Fibroblast of the conjunctiva (primary cell): ENCODE measurements around the gene SPEN.

Experiments
- DNase-seq: peaks from one replicate; pipeline ENCODE4 v3.0.0-alpha.2; 2010; ENCODE audit warnings: low read depth

SPEN gene

GRCh38 chr1:15948595-15949452 lies 101.3 kb downstream of the SPEN start:
- peak; percentile 82 for DNase-seq

DNA sequence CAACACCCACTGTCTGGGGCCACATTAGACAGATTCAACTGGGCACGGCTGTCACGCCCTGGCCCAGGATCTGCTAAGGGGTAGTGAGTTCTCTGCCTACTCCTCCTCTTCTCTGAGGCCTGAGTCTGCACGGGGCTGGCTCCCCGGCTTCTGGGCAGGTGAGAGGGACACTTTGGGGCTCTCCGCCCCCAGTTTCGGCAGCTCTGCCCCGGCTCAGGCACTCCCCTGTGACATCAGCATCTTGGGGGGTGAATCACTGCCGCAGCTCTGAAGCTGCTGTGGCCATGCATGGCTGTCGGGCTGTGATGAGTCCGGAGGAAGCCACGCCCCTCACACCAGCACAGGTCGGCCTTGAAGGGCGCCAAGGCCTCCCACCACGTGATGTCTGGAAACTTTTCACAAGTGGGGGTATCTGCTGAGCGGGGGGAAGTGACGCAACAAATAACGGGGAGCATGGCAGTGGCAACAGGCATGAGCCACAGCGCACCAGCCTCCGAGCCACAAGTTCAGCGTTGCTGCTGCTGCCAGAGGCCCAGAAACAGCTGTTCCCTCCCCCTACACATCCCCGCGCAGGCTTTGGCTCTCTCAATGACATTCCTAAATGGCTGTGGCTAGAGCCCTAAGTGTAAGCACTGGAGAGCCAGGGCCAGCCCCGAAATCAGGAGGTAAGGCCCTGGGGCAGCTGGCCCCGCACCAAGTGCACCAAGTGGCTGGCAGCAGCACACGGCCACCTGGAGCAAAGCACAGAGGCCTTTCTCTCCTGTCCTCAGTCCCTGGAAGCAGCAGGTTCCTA lies 102.1 kb downstream of the SPEN start:
- DNase-seq: peak; percentile 93

GRCh38 chr1:15950302-15950701 lies 102.8 kb downstream of the SPEN start:
- DNase-seq: no peak

- peak; percentile 64 for DNase-seq
Measured at GRCh38 chr1:15950763-15951295, 103.3 kb downstream of the SPEN start.

- DNase-seq: no peak
Measured at GRCh38 chr1:15951341-15952153, 104.0 kb downstream of the SPEN start.

GRCh38 chr1:15952317-15953258 lies 105.1 kb downstream of the SPEN start:
- DNase-seq: peak; percentile 56

DNA sequence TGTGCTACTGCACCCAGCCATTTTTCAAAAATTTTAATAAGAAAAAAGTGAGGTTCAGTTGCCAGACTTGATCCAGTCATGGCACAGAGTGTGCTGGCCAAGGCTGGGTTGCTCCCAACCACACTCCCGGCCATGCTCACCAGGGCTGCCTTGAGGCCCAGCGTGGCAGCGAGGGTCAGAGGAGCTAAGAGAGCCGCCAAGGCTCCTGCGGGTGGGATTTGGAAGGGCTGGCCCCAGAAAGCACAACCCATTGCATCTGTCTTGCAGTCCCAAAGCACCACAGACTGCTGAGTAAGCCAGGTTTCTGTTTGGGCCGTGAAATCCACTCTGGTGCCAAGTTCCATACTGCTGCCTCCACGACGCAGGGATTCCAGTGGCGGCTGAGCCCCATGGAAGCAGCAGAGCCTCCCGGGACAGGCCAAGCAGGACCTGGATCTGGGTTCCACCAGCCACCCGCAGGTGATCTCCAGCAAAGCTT lies 105.8 kb downstream of the SPEN start:
- DNase-seq: no peak

DNA sequence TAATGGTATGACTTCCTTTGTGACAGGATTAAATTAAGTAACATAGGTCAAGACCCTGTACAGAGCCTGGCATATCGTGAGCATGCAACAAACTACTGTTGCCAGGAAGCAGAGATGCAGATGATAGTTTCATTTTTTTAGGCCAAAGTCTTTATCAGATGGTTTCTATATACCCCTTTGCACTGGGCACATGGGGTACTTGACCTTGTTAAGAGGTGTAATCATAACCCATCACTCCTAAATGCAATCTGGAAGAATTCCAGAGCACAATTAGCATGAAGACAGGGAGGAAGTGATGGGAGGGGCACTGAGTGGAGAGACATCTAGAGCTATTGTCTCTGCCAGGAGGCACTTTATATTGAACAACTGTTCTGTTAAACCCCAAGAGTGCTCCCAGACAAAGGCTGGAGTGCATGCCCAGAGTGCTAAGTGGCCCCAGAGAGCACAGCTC lies 106.3 kb downstream of the SPEN start:
- no peak for DNase-seq

GRCh38 chr1:15954316-15954715 lies 106.8 kb downstream of the SPEN start:
- no peak for DNase-seq

DNA sequence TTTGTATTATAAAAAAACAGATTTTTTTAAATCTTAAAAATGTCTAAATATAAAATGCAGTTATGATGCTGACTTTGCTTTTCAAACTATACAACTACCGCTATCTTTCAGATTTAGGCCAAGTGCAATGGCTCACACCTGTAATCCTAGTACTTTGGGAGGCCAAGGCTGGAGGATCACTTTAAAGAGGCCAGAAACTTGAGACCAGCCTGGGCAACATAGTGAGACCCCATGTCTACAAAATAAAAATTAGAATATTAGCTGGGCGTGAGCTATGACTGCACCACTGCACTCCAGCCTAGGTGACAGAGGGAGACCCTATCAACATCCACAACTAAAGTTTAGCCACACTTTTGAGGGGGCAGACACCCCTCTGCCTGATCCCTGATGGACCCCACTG lies 108.0 kb downstream of the SPEN start:
- no peak for DNase-seq

DNA sequence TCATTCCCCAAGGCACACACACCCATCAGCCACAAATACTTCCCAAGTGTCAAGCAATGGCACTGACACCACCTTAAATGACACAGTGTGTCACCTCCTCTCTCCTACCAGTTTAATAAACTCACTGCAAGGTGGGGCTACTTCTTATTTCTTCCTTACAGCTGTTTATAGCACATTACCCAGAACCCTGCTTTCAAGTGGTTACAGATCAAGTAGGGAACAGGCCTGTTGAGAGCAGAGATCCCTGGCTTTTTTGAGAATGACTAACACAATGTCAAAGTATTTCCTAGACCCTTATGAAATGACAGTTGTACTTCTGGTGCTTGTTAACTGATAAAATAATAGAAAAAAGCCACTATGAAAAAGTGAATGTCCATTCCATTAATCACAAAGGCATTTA lies 108.6 kb downstream of the SPEN start:
- no peak for DNase-seq

GRCh38 chr1:15957221-15958095 lies 110.0 kb downstream of the SPEN start:
- DNase-seq: no peak

GRCh38 chr1:15958111-15958510 lies 110.6 kb downstream of the SPEN start:
- DNase-seq: no peak

DNA sequence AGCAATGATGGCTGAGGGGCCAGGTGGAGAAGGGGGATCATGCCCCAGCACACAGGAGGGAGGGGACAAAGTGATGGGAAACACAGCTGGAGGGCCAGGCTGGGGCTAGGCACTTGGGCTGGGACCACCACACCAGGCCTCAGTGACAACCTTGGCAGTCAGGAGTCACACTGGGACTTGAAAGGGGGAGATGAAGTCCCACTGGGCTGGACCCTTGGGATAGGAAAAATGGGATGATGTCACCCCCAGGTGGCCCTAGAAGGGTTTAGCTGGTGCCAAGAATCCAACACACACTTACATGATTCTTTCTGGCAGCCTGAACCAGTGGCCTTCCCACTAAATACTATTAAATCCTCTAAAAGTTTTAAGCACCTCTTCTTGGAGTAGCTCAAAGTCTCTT lies 111.3 kb downstream of the SPEN start:
- no peak for DNase-seq

DNA sequence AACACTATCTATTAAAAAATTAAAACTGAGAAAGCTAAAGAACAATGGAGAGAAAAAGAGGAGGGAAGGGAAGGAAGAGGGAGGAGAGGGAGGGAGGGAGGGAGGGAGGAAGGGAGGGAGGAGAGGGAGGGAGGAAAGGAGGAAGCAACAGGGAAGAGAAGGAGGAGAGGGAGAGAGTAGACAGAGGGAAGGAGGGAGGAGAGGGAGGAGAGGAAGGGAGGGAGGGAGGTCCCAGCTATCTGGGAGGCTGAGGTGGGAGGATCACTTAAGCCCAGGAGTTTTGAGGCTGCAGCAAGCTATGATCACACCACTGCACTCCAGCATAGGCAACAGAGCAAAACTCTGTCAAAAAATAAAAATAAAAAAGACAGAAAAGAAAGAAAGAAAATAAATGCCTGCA lies 111.9 kb downstream of the SPEN start:
- DNase-seq: no peak

- DNase-seq: no peak
Measured at GRCh38 chr1:15959827-15960446, 112.4 kb downstream of the SPEN start.

DNA sequence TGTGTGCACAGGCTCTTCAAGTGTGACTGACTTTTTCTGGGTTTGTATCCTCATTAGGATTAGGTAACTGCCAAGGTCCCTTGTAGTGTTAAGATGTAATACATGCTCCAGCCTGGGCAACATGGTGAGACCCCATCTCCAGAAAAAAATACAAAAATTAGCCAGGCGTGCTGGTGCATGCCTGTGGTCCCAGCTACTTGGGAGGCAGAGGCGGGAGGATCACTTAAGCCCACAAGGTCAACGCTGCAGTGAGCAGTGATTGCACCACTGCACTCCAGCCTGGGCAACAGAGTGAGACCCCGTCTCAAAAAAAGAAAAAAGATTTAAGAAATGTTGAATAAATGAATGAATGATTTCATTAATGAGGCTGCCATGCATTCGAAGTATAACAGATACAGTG lies 113.3 kb downstream of the SPEN start:
- DNase-seq: no peak

- DNase-seq: no peak
Measured at GRCh38 chr1:15961492-15961891, 114.0 kb downstream of the SPEN start.

- DNase-seq: no peak
Measured at GRCh38 chr1:15962176-15962575, 114.7 kb downstream of the SPEN start.
